AG09319 (cell line): Measurements from ENCODE around the gene APOL2.

Experiments
- DNase-seq: peaks from one replicate; pipeline ENCODE4 v3.0.0-alpha.2; 2010; ENCODE audit warnings: low read depth; ENCODE audit errors: extremely low read depth
- CTCF ChIP-seq: IDR thresholded peaks from 2 replicates; pipeline ENCODE4 v1.5.1; 2011; ENCODE audit warnings: low read depth, mild to moderate bottlenecking, inconsistent platforms, low read length, moderate library complexity

Gene APOL2

GRCh38 chr22:36182857-36183256, 56.5 kb downstream of the APOL2 start:
- no peak for DNase-seq
- TF ChIP-seq CTCF = no peak

- DNase-seq = no peak
- no peak for TF ChIP-seq CTCF
These were observed 57.3 kb downstream of the APOL2 start for GRCh38 chr22:36182056-36182455.

DNA sequence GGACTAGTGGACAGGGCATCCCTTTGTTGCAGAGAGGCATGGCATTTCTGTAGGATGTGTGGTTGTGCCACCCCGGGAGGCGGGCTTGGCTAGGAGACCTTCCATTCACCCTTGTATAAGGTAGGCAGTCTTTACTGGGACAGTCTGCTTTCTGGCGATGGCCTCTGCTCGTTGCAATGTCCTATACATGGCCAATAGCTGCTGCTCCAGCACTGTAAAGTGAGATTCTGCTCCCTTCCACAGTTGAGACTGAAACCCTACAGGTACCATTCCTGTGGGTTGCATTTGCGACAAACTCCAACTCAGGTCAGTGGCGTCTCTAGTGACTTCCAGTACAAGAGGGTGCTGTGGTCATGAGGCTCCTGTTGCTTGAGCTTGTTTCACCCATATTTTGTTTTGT, 58.4 kb downstream of the APOL2 start:
- no peak for TF ChIP-seq CTCF

GRCh38 chr22:36180038-36180880, 59.1 kb downstream of the APOL2 start:
- TF ChIP-seq CTCF = peak; percentile 86
- DNase-seq = no peak

More for the DNA sequence above, 58.4 kb downstream of the APOL2 start:
- DNase-seq = no peak

DNA sequence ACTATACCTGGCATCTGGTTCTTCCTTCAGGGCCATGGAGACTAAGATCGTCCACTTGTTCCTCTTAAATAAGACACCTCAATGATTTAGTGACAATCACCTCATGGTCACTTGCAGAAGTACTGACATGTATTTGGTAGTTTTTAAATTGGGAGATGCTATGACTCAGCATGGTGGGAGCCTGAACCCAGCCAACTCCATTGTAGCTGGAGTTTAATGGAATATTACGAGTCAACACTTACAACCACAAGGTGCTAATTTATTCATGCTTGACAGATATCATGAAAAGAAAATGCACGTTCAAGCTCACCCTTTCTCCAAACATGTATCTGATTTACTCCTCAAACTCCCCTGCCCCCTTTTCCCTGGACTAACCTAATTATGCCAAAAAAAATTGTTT, 62.2 kb downstream of the APOL2 start:
- no peak for DNase-seq
- TF ChIP-seq CTCF = no peak
